ENCODE measurements around the gene KSR2.

Gene KSR2

DNA sequence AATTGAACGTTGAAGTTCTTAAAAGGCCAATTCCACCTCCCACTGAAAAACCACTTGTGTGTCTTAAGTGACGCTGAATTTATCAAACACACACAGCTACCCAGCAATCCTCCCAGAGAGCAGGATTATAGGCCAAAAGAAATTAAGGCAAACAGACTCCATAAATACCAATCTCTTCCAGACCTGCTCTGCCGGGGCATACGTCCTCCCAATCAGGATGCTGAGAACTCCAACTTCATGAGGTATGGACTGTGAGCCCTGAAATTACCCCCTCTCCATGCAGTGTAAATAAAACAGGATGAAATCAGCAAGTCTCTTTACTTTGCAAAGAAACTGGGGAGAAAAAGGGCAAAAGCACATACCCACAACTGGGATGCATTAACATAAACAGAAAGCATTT, 265.2 kb downstream of the KSR2 start:
- no peaks in the 10 kb centered on the region for H3K4me1 ChIP-seq (ENCODE audit: control insufficient read depth, insufficient read depth, low read length)
- H3K4me3 ChIP-seq (ENCODE audit: low read depth, low read length), result no peak overlapping the region
- no peaks in the 10 kb centered on the region for H3K9me3 ChIP-seq (ENCODE audit: control insufficient read depth, insufficient read depth, low read depth, low read length)
- no peak overlapping the region for H3K27ac ChIP-seq (ENCODE audit: extremely low read depth, low read depth, low read length)
- ChIA-PET CTCF (no interaction called here), POLR2A (no interaction called here)
- TF ChIP-seq ZNF157 (tag by site-specific recombination; IDR thresholded peaks at IDR 0.05) (no peak), ZNF292 (tag by site-specific recombination; IDR thresholded peaks at IDR 0.05; ENCODE audit: borderline replicate concordance, low read depth) (no peak), ZNF433 (tag by site-specific recombination; IDR thresholded peaks at IDR 0.05; ENCODE audit: low read depth) (no peak), ZFP69B (tag by site-specific recombination; IDR thresholded peaks at IDR 0.05) (no peak), ZNF76 (tag by site-specific recombination; IDR thresholded peaks at IDR 0.05; ENCODE audit: borderline replicate concordance, low read depth) (no peak), ZNF792 (tag by site-specific recombination; IDR thresholded peaks at IDR 0.05) (no peak), ZNF239 (tag by site-specific recombination; IDR thresholded peaks at IDR 0.05) (no peak), PRDM1 (tag by site-specific recombination; IDR thresholded peaks at IDR 0.05) (no peak), RBAK (tag by site-specific recombination; IDR thresholded peaks at IDR 0.05) (no peak)
- TF ChIP-seq, protein P1, sequence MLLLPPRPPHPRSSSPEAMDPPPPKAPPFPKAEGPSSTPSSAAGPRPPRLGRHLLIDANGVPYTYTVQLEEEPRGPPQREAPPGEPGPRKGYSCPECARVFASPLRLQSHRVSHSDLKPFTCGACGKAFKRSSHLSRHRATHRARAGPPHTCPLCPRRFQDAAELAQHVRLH (tag by site-specific recombination; IDR thresholded peaks at IDR 0.05), result no peak
- TF ChIP-seq, protein P2, sequence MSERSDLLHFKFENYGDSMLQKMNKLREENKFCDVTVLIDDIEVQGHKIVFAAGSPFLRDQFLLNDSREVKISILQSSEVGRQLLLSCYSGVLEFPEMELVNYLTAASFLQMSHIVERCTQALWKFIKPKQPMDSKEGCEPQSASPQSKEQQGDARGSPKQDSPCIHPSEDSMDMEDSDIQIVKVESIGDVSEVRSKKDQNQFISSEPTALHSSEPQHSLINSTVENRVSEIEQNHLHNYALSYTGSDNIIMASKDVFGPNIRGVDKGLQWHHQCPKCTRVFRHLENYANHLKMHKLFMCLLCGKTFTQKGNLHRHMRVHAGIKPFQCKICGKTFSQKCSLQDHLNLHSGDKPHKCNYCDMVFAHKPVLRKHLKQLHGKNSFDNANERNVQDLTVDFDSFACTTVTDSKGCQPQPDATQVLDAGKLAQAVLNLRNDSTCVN (tag by site-specific recombination; optimal IDR thresholded peaks at IDR 0.05), result no peak
- H3K36me3 ChIP-seq (ENCODE audit: control insufficient read depth in 2 of 2, insufficient read depth in 1 of 2, low read length in 2 of 2), result no peaks in the 10 kb centered on the region

DNA sequence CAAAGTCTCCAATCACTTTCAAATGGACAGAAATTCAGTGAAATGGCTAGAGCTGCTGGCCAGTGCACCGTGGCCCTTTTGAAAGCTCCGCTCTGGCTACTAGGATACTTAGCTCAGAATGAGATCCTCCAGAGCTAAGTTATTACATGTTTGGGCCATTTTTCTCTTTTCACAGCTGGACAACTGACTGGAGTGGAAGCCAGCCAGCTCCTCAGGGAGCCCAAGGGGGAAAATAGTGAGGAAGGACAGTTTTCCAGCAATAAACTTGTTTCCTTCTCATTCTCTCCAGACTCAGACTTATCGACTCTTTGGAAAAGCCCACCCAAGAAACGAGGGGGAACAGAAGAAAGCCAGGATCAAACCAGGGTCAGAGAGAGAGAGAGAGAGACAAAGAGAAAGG, 266.0 kb downstream of the KSR2 start:
- H3K4me3 ChIP-seq (ENCODE audit: low read depth, low read length), result no peak overlapping the region
- TF ChIP-seq ZNF426 (tag by site-specific recombination; IDR thresholded peaks at IDR 0.05) (no peak), ZSCAN16 (tag by site-specific recombination; IDR thresholded peaks at IDR 0.05) (no peak), YY2 (tag by site-specific recombination; IDR thresholded peaks at IDR 0.05) (no peak), ZNF843 (tag by site-specific recombination; IDR thresholded peaks at IDR 0.05) (no peak), YY1 (tag by site-specific recombination; IDR thresholded peaks at IDR 0.05) (no peak), ZNF112 (tag by site-specific recombination; IDR thresholded peaks at IDR 0.05) (no peak), ZNF140 (tag by site-specific recombination; IDR thresholded peaks at IDR 0.05) (no peak), ZNF138 (tag by site-specific recombination; IDR thresholded peaks at IDR 0.05; ENCODE audit: borderline replicate concordance) (no peak), ZNF529 (tag by site-specific recombination; IDR thresholded peaks at IDR 0.05; ENCODE audit: insufficient replicate concordance) (no peak), ZNF2 (tag by site-specific recombination; IDR thresholded peaks at IDR 0.05) (no peak), ZNF214 (tag by site-specific recombination; IDR thresholded peaks at IDR 0.05; ENCODE audit: borderline replicate concordance) (no peak), OSR2 (tag by site-specific recombination; IDR thresholded peaks at IDR 0.05) (no peak), ZNF37A (tag by site-specific recombination; IDR thresholded peaks at IDR 0.05) (no peak), KLF1 (tag by site-specific recombination; IDR thresholded peaks at IDR 0.05) (no peak)
- TF ChIP-seq, protein P3, sequence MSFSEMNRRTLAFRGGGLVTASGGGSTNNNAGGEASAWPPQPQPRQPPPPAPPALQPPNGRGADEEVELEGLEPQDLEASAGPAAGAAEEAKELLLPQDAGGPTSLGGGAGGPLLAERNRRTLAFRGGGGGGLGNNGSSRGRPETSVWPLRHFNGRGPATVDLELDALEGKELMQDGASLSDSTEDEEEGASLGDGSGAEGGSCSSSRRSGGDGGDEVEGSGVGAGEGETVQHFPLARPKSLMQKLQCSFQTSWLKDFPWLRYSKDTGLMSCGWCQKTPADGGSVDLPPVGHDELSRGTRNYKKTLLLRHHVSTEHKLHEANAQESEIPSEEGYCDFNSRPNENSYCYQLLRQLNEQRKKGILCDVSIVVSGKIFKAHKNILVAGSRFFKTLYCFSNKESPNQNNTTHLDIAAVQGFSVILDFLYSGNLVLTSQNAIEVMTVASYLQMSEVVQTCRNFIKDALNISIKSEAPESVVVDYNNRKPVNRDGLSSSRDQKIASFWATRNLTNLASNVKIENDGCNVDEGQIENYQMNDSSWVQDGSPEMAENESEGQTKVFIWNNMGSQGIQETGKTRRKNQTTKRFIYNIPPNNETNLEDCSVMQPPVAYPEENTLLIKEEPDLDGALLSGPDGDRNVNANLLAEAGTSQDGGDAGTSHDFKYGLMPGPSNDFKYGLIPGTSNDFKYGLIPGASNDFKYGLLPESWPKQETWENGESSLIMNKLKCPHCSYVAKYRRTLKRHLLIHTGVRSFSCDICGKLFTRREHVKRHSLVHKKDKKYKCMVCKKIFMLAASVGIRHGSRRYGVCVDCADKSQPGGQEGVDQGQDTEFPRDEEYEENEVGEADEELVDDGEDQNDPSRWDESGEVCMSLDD (tag by site-specific recombination; IDR thresholded peaks at IDR 0.05), result no peak
- TF ChIP-seq, protein P4, sequence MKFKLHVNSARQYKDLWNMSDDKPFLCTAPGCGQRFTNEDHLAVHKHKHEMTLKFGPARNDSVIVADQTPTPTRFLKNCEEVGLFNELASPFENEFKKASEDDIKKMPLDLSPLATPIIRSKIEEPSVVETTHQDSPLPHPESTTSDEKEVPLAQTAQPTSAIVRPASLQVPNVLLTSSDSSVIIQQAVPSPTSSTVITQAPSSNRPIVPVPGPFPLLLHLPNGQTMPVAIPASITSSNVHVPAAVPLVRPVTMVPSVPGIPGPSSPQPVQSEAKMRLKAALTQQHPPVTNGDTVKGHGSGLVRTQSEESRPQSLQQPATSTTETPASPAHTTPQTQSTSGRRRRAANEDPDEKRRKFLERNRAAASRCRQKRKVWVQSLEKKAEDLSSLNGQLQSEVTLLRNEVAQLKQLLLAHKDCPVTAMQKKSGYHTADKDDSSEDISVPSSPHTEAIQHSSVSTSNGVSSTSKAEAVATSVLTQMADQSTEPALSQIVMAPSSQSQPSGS (tag by site-specific recombination; IDR thresholded peaks at IDR 0.05; ENCODE audit: low read depth), result no peak
- no peaks in the 10 kb centered on the region for H3K36me3 ChIP-seq (ENCODE audit: control insufficient read depth in 2 of 2, insufficient read depth in 1 of 2, low read length in 2 of 2)
- no peaks in the 10 kb centered on the region for H3K9me3 ChIP-seq (ENCODE audit: control insufficient read depth, insufficient read depth, low read depth, low read length)
- H3K4me1 ChIP-seq (ENCODE audit: control insufficient read depth, insufficient read depth, low read length), result no peaks in the 10 kb centered on the region
- CTCF ChIA-PET, result no interaction called here
- POLR2A ChIA-PET, result no interaction called here
- H3K27ac ChIP-seq (ENCODE audit: extremely low read depth, low read depth, low read length), result no peak overlapping the region

Measured in HEK293 (cell line).